HG02759 (cell line): ENCODE measurements around the gene SEC14L5.

Source experiments
- ATAC-seq: cut with Tn5 transposase; IDR thresholded peaks from one replicate; pipeline ENCODE4 v1.9.1; 2021; ENCODE audit warnings: mild to moderate bottlenecking, moderate library complexity; ENCODE audit not compliant: unreplicated experiment

Gene SEC14L5

DNA sequence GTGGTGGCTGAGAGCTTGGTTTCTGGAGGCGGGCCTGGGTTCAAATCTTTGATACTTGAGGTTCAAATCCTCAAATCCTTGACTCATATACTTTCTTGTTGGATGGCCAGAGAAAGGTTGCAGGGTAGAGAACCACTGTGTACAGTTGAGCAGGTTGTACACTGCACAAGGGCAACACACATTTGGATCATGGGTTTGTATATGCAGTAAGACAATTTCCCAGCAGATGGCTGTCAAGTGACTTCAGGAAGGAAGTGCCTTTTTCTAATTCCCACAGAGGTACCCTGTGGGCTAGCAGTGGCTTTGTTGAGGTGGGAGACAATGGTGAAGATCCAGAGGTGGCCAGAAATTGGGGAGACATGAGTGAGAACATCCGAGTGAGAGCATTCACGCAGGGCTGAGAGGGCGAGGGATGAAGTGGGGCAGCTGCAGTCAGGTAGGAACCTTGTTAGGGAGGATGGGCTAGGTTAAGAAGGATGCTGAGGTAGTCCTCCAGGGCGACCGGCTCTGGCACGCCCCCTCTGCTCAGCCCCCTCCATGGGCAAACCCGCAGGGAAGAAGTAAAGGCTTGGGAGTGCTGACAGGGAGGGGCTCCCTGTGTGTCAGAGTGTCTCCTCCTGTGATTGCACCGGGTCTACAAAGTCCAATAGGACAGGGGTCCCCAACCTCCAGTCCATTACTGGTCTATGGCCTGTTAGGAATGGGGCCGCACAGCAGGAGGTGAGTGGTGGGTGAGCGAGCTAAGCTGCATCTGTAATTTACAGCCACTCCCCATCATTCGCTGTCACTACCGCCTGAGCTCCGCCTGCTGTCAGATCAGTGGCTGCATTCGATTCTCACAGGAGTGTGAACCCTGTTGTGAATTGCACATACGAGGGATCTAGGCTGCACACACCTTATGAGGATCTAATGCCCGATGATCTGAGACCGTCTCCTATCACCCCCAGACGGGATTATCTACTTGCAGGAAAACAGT is 104.9 kb downstream of the SEC14L5 start:
- ATAC-seq: no peak

GRCh38 chr16:5064915-5065314 is 106.8 kb downstream of the SEC14L5 start:
- no peak for ATAC-seq

GRCh38 chr16:5065326-5065725 is 107.2 kb downstream of the SEC14L5 start:
- ATAC-seq: no peak

DNA sequence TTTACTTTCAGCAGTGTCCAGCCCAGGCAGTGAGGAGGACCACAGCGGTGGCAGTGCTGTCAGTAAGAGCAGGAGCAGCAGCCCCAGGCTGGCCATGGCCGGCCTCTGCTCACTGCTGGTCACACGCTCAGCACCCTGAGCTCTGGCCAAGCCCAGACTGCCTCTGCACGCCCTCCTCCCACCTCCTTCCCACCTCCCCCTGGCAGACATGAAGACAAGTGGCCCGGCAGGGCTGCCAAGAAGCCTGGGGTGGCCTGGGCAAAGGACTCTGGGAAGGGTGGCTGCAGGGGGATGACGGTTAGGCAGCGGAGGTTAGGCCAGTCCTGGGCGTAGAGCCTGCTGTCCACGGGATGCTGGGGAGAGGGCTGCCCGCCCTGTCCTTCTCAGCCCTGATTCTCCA is 107.7 kb downstream of the SEC14L5 start, which contains the start of gene C16orf89:
TSS of gene C16orf89 (minus strand) at position 144 of the 400 bp plus-strand sequence. CDS start at position 96, 48 bp downstream.
- no peak for ATAC-seq

DNA sequence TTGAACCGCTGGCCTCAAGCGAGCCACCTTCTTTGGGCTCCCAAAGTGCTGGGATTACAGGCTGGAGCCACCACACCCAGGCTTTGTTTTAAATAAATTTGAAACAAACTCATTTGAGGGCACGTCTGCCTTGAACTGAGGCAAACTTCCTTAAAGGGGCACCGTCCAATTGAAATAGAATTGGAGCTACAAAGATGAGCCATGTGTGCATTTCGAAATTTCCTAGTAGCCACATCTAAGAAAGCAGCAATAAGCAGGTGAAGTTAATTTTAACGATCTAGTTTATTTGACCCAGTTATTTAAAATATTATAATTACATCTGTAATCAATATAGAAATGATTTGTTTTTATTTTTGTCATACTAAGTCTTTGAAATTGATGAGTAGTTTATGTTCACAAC is 108.4 kb downstream of the SEC14L5 start:
- ATAC-seq: no peak
